HepG2 (cell line): ENCODE measurements around the gene SMYD5.

Source experiments
- ATF4 ChIP-seq, 2 experiments: fragments of 450-650 bp in 1 of 2; sonication (generic) in 1 of 2; formaldehyde crosslinking; IDR thresholded peaks; 2 replicates each; pipeline versions ENCODE4 v1.5.0 to v1.8.0; 2020 to 2022; ENCODE audit warnings: mild to moderate bottlenecking in 1 of 2, missing genetic modification reagents in 1 of 2
- CTCF ChIP-seq: sonication (generic); formaldehyde crosslinking; IDR thresholded peaks from 2 replicates; pipeline ENCODE4 v1.5.0; 2020; ENCODE audit warnings: mild to moderate bottlenecking, missing genetic modification reagents, moderate library complexity
- E2F1 ChIP-seq: sonication (generic); formaldehyde crosslinking; IDR thresholded peaks from 2 replicates; pipeline ENCODE4 v1.5.0; 2020; ENCODE audit warnings: missing genetic modification reagents
- EP300 ChIP-seq, 3 experiments: sonication (generic) in 1 of 3; formaldehyde crosslinking in 1 of 3; IDR thresholded peaks; 2 replicates each; pipeline versions ENCODE4 v1.5.1 to v1.6.1; 2011 to 2020; ENCODE audit warnings: low read depth in 2 of 3, low read length in 2 of 3, borderline replicate concordance in 1 of 3, improper control_type of control experiment in 1 of 3, mild to moderate bottlenecking in 1 of 3, missing genetic modification reagents in 1 of 3, moderate library complexity in 1 of 3
- FOXO1 ChIP-seq: sonication (generic); formaldehyde crosslinking; IDR thresholded peaks from 2 replicates; pipeline ENCODE4 v1.4.0; 2020; ENCODE audit warnings: missing genetic modification reagents
- HIVEP1 ChIP-seq: sonication (generic); formaldehyde crosslinking; IDR thresholded peaks from 2 replicates; pipeline ENCODE4 v1.4.0; 2020; ENCODE audit warnings: mild to moderate bottlenecking, missing genetic modification reagents
- NFYB ChIP-seq: sonication (generic); formaldehyde crosslinking; IDR thresholded peaks from 2 replicates; pipeline ENCODE4 v1.4.0; 2020; ENCODE audit warnings: missing genetic modification reagents
- PBX3 ChIP-seq: sonication (generic); formaldehyde crosslinking; IDR thresholded peaks from 2 replicates; pipeline ENCODE4 v1.8.1; 2023; ENCODE audit warnings: missing genetic modification reagents, inconsistent platforms, borderline replicate concordance
- RAD51 ChIP-seq: fragments of 450-650 bp; IDR thresholded peaks from 2 replicates; pipeline ENCODE4 v1.6.1; 2016; ENCODE audit warnings: borderline replicate concordance
- SNAPC4 ChIP-seq: sonication (generic); formaldehyde crosslinking; IDR thresholded peaks from 2 replicates; pipeline ENCODE4 v1.4.0; 2020; ENCODE audit warnings: mild to moderate bottlenecking, missing genetic modification reagents
- TAF1 ChIP-seq: sonication (generic); formaldehyde crosslinking; IDR thresholded peaks from 2 replicates; pipeline ENCODE4 v1.4.0; 2020; ENCODE audit warnings: missing genetic modification reagents

- TF ChIP-seq SNAPC4 (CRISPR knock-in tag) (no peak), EP300 (IDR thresholded peaks at IDR 0.05; ENCODE audit: low read depth in 2 of 2, low read length in 2 of 2) (no peak), EP300 (CRISPR knock-in tag; IDR thresholded peaks at IDR 0.05; ENCODE audit: borderline replicate concordance) (no peak), PBX3 (no peak), TAF1 (CRISPR knock-in tag) (no peak), HIVEP1 (no peak), NFYB (CRISPR knock-in tag) (no peak), FOXO1 (CRISPR knock-in tag) (no peak), ATF4 (CRISPR knock-in tag; IDR thresholded peaks at IDR 0.05) (no peak), E2F1 (CRISPR knock-in tag) (no peak), CTCF (CRISPR knock-in tag) (no peak), RAD51 (no peak)
Observed at GRCh38 chr2:73223821-73224220, 9.8 kb downstream of the SMYD5 start.
